Kidney (tissue), 14 donors: Measurements from ENCODE around the gene PLEKHG3. TPM values are rescaled to one million over a fixed set of nuclear protein-coding genes. Genes with fewer than 3 reads are reported as not detected.

Experiments
- DNase-seq, 5 donors: peaks; one replicate each; pipeline ENCODE4 v3.0.0-alpha.2; 2013 to 2020
- FAIRE-seq: peaks from 2 replicates; lab custom pipeline; 2012; peaks lifted over from hg19 to GRCh38; lab: Jason Lieb, UNC
- H3K27ac ChIP-seq, 2 donors: one replicate each; pipeline ENCODE4 v1.7.0; 2013; ENCODE audit warnings: low read depth in 2 of 2, low read length in 2 of 2, inconsistent platforms in 1 of 2
- H3K27me3 ChIP-seq: one replicate; pipeline ENCODE4 v1.7.1; 2013; ENCODE audit warnings: low read length, inconsistent platforms; ENCODE audit not compliant: control insufficient read depth, insufficient read depth
- H3K36me3 ChIP-seq, 3 donors: one replicate each; pipeline versions ENCODE4 v1.7.0 to v1.7.1; 2013; ENCODE audit warnings: low read length in 3 of 3, control low read depth in 1 of 3, inconsistent platforms in 1 of 3; ENCODE audit not compliant: insufficient read depth in 3 of 3, control insufficient read depth in 2 of 3
- H3K4me1 ChIP-seq, 3 donors: one replicate each; pipeline versions ENCODE4 v1.7.0 to v1.7.1; 2013; ENCODE audit warnings: low read length in 3 of 3, inconsistent platforms in 1 of 3, low read depth in 1 of 3; ENCODE audit not compliant: control insufficient read depth in 2 of 3, insufficient read depth in 2 of 3
- H3K4me3 ChIP-seq, 3 donors: one replicate each; pipeline versions ENCODE4 v1.7.0 to v1.8.1; 2013; ENCODE audit warnings: low read length in 3 of 3, control low read depth in 1 of 3, inconsistent platforms in 1 of 3
- H3K9ac ChIP-seq, 3 donors: one replicate each; pipeline versions ENCODE4 v1.7.0 to v1.7.1; 2013; ENCODE audit warnings: low read length in 3 of 3, control low read depth in 1 of 3, inconsistent platforms in 1 of 3
- H3K9me3 ChIP-seq, 3 donors: one replicate each; pipeline versions ENCODE4 v1.7.0 to v1.7.1; 2013; ENCODE audit warnings: low read length in 3 of 3, control low read depth in 1 of 3, inconsistent platforms in 1 of 3; ENCODE audit not compliant: control insufficient read depth in 2 of 3, insufficient read depth in 1 of 3
- CTCF ChIP-seq: IDR thresholded peaks from 3 replicates; pipeline ENCODE4 v1.5.1; 2012; ENCODE audit warnings: mild to moderate bottlenecking, moderate library complexity, borderline replicate concordance; ENCODE audit not compliant: insufficient read depth; ENCODE audit errors: extremely low read depth
- intact Hi-C: fragments of 100-400 bp; cut with DNase I; formaldehyde crosslinking; loops from one replicate; pipeline ENCODE4 v1.11.1; 2022
- polyA plus RNA-seq: library from polyadenylated mRNA; stranded (reverse); fragments of 350-450 nt; fragmentation: Illumina TruSeq; extraction: RNeasy Lipid Tissue Mini Kit (QIAGEN cat#74804); gene quantifications from one replicate; pipeline ENCODE4 v1.2.3, GENCODE V29; 2014; ENCODE audit warnings: low read depth, low replicate concordance; ENCODE audit not compliant: insufficient read depth
- total RNA-seq: library from RNA; stranded (reverse); fragmentation: NEBNext Ultra II Directional; extraction: Animal tissue kit (Norgen Biotek cat#: 25700); gene quantifications from one replicate; pipeline ENCODE4 v1.2.1, GENCODE V29; 2021
- donor health status: control.
- donor health status: control.
- donor health status: control.
- donor health status: control.
- donor health status: control.
- donor health status: DM: yes; HTN: yes; CAD: no.
- donor health status: Normal renal cell carcinoma (clear cell type).

The PLEKHG3 gene
- total and polyA plus RNA-seq, 2 donors from 2014 or later = 51.9 to 127 TPM

DNA sequence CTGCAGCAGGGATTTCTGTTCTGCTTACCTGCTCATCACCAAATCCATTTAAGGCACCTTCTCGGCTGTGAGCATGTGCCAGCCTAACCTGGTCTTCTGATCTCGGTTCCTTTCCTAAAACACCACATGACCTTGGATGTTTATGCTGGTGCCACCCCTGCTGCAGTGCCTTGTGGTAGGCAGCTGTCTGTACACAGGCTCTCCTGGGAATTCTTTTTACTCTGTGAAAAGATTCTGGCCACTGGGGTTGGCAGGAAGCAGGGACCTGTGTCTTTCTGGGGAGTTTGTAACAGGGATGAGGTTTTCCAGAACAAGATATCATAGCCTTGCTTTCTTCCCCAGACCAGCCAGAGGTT lies 10.4 kb upstream of the PLEKHG3 start:
- peak overlapping the region in 1 of 3 donors; percentile 20 for H3K9ac ChIP-seq
- peak overlapping the region in 1 of 2 donors; percentile 52 for H3K27ac ChIP-seq
- H3K36me3 ChIP-seq = no peaks in the 10 kb centered on the region
- peak in 1 of 5 donors; percentile 25 for DNase-seq
- FAIRE-seq = no peak
- no peaks in the 10 kb centered on the region for H3K27me3 ChIP-seq
- intact Hi-C loops = no loop called here
- H3K4me1 ChIP-seq = peaks cover 0 to 19% (median 16%) of the 10 kb centered on the region in 3 donors
- no peak for TF ChIP-seq CTCF
- H3K4me3 ChIP-seq = no peak overlapping the region
- no peaks in the 10 kb centered on the region for H3K9me3 ChIP-seq

DNA sequence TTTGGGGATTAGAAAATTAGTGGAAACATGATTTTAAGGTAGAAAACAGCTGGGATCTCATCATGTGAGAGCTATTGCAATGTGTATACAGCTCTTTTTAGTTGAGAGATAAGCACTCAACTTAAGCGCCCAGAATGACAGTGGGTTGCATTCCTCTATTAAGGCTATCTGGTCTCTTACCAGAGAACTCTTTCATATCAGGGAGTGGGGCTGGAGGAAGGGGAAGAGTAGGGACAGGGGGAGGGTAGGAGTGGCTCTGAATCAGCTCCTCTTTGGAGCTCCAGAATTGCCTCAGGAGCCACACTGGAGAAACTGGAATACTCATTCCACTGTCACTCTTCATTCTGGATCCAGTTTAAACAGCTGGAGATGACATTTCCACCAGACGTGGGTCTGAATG lies 9.2 kb upstream of the PLEKHG3 start:
- Histone ChIP-seq H3K36me3 (no peaks in the 10 kb centered on the region), H3K9me3 (no peaks in the 10 kb centered on the region), H3K27ac (no peak overlapping the region), H3K27me3 (no peaks in the 10 kb centered on the region), H3K9ac (no peak overlapping the region), H3K4me1 (peaks cover 0 to 19% (median 19%) of the 10 kb centered on the region in 3 donors), H3K4me3 (no peak overlapping the region)
- TF ChIP-seq CTCF = no peak
- intact Hi-C loops = no loop called here
- peak in 1 of 5 donors; percentile 13 for DNase-seq
- no peak for FAIRE-seq

DNA sequence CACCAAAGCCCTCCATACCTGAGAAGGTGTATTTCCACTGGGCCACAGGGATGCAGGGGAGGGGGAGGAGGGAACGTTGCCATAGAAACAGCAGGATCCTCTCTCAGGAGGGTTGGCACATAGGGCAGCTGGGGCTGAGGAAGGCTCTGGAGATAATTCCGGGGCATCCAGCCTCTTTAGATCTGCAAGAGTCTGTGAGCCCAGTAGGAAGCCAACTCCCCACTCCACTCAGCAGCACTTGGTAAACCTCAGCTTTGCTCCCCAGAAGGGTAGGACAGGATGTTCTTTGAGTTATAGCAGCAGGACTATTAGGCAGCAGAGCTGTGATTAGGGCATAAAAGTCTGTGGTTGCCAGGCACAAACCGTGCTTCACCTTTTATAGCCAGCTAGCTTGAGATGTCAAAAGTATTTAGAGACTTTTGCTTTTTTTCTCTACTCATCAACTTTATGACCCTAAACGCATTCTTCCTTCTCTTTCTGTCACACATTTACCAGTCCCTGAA lies 7.8 kb upstream of the PLEKHG3 start:
- peak in 4 of 5 donors; percentile 64 to 92 (median 80) for DNase-seq
- Histone ChIP-seq H3K9ac (peak overlapping the region in 1 of 3 donors; percentile 28), H3K4me3 (no peak overlapping the region), H3K4me1 (peaks cover 0 to 19% (median 19%) of the 10 kb centered on the region in 3 donors), H3K27me3 (no peaks in the 10 kb centered on the region), H3K9me3 (no peaks in the 10 kb centered on the region), H3K36me3 (no peaks in the 10 kb centered on the region), H3K27ac (peak overlapping the region; percentile 39 to 61)
- TF ChIP-seq CTCF = no peak
- intact Hi-C loops = no loop called here
- FAIRE-seq = peak; percentile 61

DNA sequence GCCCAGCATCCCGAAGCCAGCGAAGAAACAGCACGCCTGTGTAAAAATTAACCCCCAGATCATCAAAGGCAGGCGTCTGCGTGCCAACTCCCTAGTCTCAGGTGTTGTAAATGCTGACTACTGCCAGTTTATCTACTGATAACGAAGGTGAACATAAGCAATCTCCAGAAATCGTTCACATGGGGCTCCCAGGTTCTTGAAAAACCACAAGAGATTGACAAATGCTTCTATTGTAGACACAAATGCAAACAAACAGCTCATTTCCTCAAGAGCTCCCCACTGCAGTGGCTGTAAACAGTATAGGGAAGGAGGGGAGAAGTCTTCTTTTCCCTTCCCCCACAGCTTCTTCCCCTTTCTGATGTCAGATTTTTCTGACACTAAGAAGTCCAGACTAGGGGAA lies 5.3 kb upstream of the PLEKHG3 start:
- no peak overlapping the region for H3K27ac ChIP-seq
- intact Hi-C loops = no loop called here
- FAIRE-seq = no peak

More for the DNA sequence above, 5.3 kb upstream of the PLEKHG3 start:
- Histone ChIP-seq H3K9ac (no peak overlapping the region), H3K36me3 (no peaks in the 10 kb centered on the region), H3K4me3 (no peak overlapping the region), H3K27me3 (no peaks in the 10 kb centered on the region), H3K9me3 (no peaks in the 10 kb centered on the region), H3K4me1 (peaks cover 3 to 26% (median 23%) of the 10 kb centered on the region in 3 donors)
- peak in 1 of 5 donors; percentile 36 for DNase-seq
- TF ChIP-seq CTCF = no peak
